RPMI8226 (cell line): ENCODE measurements around the gene PRIM1.
"Not testable (repeated sequence)": the region's sequence is repeated elsewhere in the genome, so short reads cannot be mapped to it uniquely, and the experiment has no call there.

Experiments used
- DNase-seq: peaks from one replicate; pipeline ENCODE4 v3.0.0-alpha.2; 2015

The PRIM1 gene

GRCh38 chr12:56759263-56759908 lies 7.3 kb upstream of the PRIM1 start:
- no peak for DNase-seq

DNA sequence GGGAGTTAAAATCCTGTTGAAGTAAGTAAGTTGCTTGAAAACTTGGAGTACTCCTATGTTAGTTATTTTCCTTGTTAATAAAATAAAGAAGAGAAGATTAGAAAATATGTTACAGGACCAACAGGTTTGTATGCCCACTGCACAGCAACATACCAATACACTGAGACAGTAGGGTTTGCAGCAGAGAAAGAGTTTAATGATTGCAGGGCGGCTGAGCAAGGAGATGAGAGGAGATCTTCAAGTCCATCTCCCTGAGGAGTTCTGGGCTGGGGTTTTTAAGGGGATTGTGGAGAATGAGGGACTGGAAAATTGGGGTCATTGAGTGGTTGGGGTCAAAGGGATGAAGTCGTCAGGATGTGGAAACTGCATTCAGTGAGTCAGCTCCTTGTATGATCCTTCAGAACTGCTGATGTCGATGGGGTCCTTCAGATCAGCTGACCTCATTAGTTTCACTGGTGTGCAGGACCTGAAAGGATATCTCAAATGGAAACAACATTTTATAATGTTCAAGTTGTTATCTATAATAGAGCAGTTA lies 6.7 kb upstream of the PRIM1 start:
- no peak for DNase-seq

DNA sequence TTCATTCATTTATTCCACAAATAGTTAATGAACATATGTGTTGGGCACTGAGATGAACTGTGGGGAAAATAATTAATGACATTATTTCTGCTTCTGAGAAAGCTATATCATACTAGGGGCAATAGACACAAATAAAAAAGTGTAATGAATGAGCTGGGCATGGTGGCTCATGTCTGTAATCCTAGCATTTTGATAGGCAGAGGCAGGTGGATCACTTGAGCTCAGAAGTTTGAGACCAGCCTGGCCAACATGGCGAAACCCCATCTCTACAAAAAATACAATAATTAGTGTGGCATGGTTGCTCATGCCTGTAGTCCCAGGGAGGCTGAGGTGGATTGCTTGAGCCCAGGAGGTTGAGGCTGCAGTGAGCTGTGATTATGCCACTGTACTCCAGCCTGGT lies 5.8 kb upstream of the PRIM1 start:
- DNase-seq: not testable (repeated sequence)

DNA sequence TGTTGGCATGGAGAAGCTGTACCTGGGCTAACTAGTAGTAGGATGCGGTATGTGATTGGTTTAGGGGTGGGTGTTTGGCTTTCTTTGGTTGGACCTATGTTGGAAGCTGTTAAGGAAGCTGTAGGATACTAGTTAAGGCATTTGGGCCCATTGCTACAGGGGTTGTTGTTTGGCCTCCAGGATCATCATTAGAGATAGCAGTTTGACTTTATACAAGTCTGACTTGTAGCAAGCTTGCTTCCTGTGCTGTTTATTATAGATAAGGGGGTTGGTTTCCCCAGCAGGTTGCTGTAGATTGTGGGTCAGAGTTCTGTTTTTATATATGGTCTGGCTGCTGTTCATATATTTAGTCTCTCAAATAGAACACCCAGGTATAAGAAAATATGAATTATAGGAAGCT lies 1.4 kb upstream of the PRIM1 start:
- DNase-seq: no peak

DNA sequence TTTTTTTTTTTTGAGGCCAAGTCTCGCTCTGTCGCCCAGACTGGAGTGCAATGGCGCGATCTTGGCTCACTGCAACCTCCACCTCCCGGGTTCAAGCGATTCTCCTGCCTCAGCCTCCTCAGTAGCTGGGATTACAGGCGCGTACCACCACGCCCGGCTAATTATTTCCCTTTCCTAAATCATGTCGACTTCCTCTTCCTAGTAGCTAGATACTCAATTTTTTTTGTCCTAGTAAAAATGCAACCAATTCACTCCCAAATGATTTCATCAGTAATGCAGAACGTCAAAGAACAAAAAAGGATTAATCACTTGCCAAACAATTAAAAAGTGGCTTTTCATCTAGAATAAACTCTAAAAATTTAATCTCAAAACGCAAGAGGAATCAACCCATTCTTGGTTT lies 1.5 kb downstream of the PRIM1 start:
- not testable (repeated sequence) for DNase-seq

- DNase-seq: no peak
These were observed 2.3 kb downstream of the PRIM1 start for GRCh38 chr12:56749853-56750252.

DNA sequence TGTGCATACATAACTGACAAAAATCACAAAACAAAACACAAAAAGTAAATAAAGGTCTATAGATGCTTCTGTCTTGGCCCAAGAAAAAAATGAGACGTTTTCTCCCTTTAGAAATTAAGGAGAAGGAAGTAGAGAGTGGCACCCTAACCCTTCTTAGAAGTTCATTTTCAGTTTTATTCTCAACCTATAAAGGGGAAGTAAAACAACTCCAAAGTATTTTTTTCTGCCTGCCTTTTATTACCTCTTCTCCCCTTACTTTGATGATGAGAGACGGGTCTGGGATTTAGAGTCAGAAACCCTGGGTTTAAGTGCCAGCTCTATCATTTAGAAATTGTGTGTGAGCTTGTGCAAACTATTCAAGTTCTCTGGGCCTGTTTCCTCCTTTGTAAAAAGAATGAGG lies 2.8 kb downstream of the PRIM1 start:
- DNase-seq: peak; percentile 19

GRCh38 chr12:56728139-56728861 lies 23.8 kb downstream of the PRIM1 start:
- DNase-seq: no peak

DNA sequence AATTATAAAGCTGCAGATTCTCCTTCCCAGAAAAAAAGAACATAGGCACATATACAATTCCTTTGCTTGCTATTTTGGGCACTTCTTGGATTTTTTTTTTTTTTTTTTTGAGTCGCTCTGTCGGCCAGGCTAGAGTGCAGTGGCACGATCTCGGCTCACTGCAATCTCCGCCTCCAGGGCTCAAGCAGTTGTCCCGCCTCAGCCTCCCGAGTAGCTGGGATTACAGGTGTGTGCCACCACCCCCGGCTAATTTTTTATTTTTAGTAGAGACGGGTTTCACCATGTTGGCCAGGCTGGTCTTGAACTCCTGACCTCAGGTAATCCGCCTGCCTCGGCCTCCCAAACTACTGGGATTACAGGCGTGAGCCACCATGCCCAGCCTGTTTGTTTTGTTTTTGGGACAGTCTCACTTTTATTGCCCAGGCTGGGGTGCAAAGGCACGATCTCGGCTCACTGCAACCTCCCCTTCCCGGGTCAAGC lies 25.9 kb downstream of the PRIM1 start:
- not testable (repeated sequence) for DNase-seq

DNA sequence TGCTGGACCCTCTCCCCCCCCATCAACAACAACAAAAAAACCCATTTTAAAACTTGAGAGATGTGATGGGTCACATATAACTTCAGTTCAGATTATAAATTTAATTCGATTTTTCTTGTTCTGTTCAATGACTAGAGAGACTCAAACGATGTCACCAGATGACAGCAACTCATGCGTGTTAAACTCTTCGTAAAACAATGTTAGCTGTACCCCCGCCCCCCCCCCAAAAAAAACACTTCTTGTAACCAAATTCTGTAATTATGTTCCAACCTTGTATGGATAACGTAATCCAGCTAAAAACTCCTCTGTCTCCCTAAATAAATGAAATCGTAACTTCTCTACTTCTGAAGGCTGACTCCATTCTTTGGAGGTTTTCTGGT lies 26.4 kb downstream of the PRIM1 start:
- no peak for DNase-seq

- DNase-seq: peak; percentile 98
These were observed 27.0 kb downstream of the PRIM1 start, which contains the start of gene NACA for GRCh38 chr12:56724972-56725722. Gene NACA, minus strand, starts transcription at chr12:56725299. Its CDS starts 778 bp downstream, at chr12:56724521.

GRCh38 chr12:56724701-56724971 lies 27.5 kb downstream of the PRIM1 start:
- DNase-seq: no peak

- DNase-seq: peak; percentile 78
These were observed 28.0 kb downstream of the PRIM1 start for GRCh38 chr12:56723889-56724700.

- DNase-seq: no peak
These were observed 28.8 kb downstream of the PRIM1 start for GRCh38 chr12:56723352-56723751.

DNA sequence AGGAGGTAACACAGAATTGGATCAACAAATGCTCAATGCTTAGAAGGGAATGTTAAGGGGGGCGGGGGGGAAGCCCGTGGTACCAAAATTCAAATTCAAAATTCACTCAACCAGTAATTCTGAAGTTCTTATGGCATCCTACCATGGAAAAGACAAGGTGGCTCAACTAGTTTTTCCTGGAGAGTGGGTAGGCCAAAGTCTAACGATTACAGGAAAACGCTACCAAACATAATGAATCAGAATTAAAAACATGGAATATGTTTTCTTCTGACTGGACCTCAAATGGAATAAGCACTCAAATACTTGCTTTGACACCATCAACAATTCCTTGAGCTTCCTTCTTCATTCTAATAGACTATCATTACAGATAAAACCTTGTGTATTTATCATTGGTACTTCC lies 29.3 kb downstream of the PRIM1 start:
- no peak for DNase-seq

DNA sequence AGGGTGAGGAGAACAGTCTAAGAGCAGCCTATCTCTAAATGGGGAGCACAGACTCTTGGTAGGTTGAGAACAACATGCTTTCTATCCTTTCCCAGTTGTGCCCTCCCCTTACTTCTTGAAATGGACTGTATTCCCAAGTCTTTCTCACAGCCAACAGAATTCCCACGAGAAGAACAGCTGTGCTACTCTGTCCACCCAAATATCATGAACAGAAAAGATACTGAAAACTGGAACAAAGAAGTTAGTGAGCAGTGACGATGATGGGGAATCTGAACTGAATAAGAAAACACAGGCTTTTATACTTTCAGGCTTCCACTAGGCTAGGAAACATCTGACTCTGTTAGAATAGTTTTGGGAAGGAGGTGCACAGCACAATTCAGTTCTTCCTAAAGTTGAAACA lies 30.4 kb downstream of the PRIM1 start:
- no peak for DNase-seq

- no peak for DNase-seq
These were observed 30.9 kb downstream of the PRIM1 start for GRCh38 chr12:56721216-56721615.

DNA sequence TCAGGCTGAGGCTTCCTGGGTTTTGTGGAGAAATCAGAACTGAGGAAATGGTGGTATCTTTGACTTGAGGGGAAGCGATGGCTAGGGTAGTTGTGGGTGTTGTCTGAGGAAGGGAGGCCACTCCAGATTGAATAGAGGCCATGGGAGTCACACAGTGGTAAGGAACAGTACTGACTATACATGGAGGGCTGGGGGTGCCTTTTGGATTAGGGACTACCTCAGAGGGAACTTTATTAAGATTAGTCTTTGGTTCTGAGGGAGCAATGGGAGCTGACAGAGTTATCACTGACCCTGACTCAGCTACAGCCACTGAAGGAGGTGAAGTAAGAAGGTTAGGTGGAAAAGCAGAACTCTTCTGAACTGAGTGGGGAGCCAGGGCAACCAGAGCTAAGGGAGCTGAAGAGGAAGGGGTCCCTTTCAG lies 31.4 kb downstream of the PRIM1 start:
- no peak for DNase-seq

GRCh38 chr12:56719056-56719455 lies 33.1 kb downstream of the PRIM1 start:
- DNase-seq: no peak

GRCh38 chr12:56718636-56719035 lies 33.5 kb downstream of the PRIM1 start:
- DNase-seq: no peak

DNA sequence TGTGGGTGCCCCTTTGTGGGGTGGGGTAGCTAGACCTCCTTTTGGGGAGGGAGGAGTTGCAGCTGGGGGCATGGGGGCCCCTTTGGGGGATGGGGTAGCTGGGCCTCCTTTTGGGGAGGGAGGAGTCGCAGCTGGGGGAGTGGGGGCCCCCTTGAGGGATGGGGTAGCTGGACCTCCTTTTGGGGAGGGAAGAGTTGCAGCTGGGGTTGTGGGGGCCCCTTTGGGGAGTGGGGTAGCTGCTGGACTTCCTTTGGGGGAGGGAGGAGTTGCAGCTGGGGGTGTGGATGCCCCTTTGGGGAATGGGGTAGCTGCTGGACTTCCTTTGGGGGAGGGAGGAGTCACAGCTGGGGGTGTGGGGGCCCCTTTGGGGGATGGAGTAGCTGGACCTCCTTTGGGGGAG lies 34.0 kb downstream of the PRIM1 start:
- DNase-seq: no peak

GRCh38 chr12:56716933-56717880 lies 34.9 kb downstream of the PRIM1 start:
- no peak for DNase-seq
